K562 (cell line): ENCODE results near the gene LAPTM4A. TPM values are rescaled to one million over a fixed set of nuclear protein-coding genes. Genes with fewer than 3 reads are reported as not detected.

ENCODE experiments used
- EP300 ChIP-seq: IDR thresholded peaks from 2 replicates; pipeline ENCODE4 v1.6.1; 2012; ENCODE audit warnings: low read length, improper control_type of control experiment
- ERF ChIP-seq: fragments of 450-650 bp; formaldehyde crosslinking; IDR thresholded peaks from 2 replicates; pipeline ENCODE4 v1.4.0; 2020; ENCODE audit warnings: mild to moderate bottlenecking, mixed read lengths
- FUS ChIP-seq: fragments of 200-400 bp; formaldehyde crosslinking; optimal IDR thresholded peaks from 2 replicates; pipeline ENCODE3; 2017; ENCODE audit warnings: low read depth, low read length
- HDAC1 ChIP-seq, 2 experiments: fragments of 450-650 bp; IDR thresholded peaks; 2 replicates each; pipeline ENCODE4 v1.6.1; 2016 to 2017; ENCODE audit warnings: inconsistent platforms in 1 of 2, mild to moderate bottlenecking in 1 of 2, moderate library complexity in 1 of 2
- MAX ChIP-seq: sonication (generic); formaldehyde crosslinking; IDR thresholded peaks from 2 replicates; pipeline ENCODE4 v1.9.0; 2022; ENCODE audit warnings: mild to moderate bottlenecking, missing genetic modification reagents
- MEF2A ChIP-seq: IDR thresholded peaks from 2 replicates; pipeline ENCODE4 v1.6.1; 2011; ENCODE audit warnings: low read depth, mild to moderate bottlenecking, low read length, moderate library complexity; ENCODE audit not compliant: control insufficient read depth
- RBBP5 ChIP-seq: fragments of 200-600 bp; sonication (generic); IDR thresholded peaks from 2 replicates; pipeline ENCODE4 v1.6.1; 2012; ENCODE audit warnings: borderline replicate concordance, mild to moderate bottlenecking, low read length, control low read depth, inconsistent platforms; ENCODE audit not compliant: insufficient read depth, poor library complexity, severe bottlenecking
- SAFB2 ChIP-seq: fragments of 200-400 bp; formaldehyde crosslinking; IDR thresholded peaks from 2 replicates; pipeline ENCODE4 v1.6.1; 2018; ENCODE audit warnings: borderline replicate concordance, low read length, low read depth, moderate library complexity; ENCODE audit not compliant: severe bottlenecking
- ZBTB40 ChIP-seq, 2 experiments: fragments of 450-650 bp in 1 of 2; sonication (generic) in 1 of 2; formaldehyde crosslinking in 1 of 2; IDR thresholded peaks; 2 replicates each; pipeline versions ENCODE4 v1.7.1 to v1.9.0; 2016 to 2022; ENCODE audit warnings: inconsistent platforms in 1 of 2, mild to moderate bottlenecking in 1 of 2, missing genetic modification reagents in 1 of 2
- ZNF280A ChIP-seq: fragments of 450-650 bp; IDR thresholded peaks from 2 replicates; pipeline ENCODE4 v1.6.1; 2018; ENCODE audit warnings: mild to moderate bottlenecking, low read depth; ENCODE audit not compliant: partially characterized antibody
- ZNF584 ChIP-seq: fragments of 200-800 bp; sonication (Bioruptor generic); IDR thresholded peaks from 2 replicates; pipeline ENCODE4 v1.6.1; 2016; ENCODE audit warnings: low read depth, mild to moderate bottlenecking, missing genetic modification characterization, missing compliant biosample characterization
- polyA plus RNA-seq, 8 experiments: library from polyadenylated mRNA; depleted of rRNA in 4 of 8; stranded (reverse) in 5 of 8; unstranded in 3 of 8; fragments of >200 nt; fragmentation: Nextera tagmentation in 2 of 8; fragmentation: Illumina TruSeq in 1 of 8; extraction: Ambion mirVana in 2 of 8; extraction: Trizol in 1 of 8; gene quantifications; 2 replicates each; pipeline versions ENCODE4 v1.2.1 to v1.2.3, GENCODE V29; 2011 to 2014; ENCODE audit warnings: inconsistent platforms in 1 of 8, missing spikeins in 1 of 8
- total RNA-seq, 7 experiments: library from RNA; depleted of rRNA in 6 of 7; stranded (reverse); fragments of >200 nt in 6 of 7; fragmentation: Illumina TruSeq in 2 of 7; extraction: Trizol in 2 of 7; gene quantifications; 2 replicates each; pipeline versions ENCODE4 v1.2.1 to v1.2.3, GENCODE V29; 2011 to 2021; ENCODE audit warnings: low replicate concordance in 1 of 7
- TF ChIP-seq, protein P1 (sequence below): fragments of 250-450 bp; sonication (Bioruptor Pico); IDR thresholded peaks from 2 replicates; pipeline ENCODE4 v1.5.0; 2022; ENCODE audit warnings: mild to moderate bottlenecking

LAPTM4A gene
- total and polyA plus RNA-seq, 9 of the 15 experiments (the other 6 are each of a cell fraction or from before 2014, with no cell fraction given) = 13.4 to 157 (median 50.1) TPM

DNA sequence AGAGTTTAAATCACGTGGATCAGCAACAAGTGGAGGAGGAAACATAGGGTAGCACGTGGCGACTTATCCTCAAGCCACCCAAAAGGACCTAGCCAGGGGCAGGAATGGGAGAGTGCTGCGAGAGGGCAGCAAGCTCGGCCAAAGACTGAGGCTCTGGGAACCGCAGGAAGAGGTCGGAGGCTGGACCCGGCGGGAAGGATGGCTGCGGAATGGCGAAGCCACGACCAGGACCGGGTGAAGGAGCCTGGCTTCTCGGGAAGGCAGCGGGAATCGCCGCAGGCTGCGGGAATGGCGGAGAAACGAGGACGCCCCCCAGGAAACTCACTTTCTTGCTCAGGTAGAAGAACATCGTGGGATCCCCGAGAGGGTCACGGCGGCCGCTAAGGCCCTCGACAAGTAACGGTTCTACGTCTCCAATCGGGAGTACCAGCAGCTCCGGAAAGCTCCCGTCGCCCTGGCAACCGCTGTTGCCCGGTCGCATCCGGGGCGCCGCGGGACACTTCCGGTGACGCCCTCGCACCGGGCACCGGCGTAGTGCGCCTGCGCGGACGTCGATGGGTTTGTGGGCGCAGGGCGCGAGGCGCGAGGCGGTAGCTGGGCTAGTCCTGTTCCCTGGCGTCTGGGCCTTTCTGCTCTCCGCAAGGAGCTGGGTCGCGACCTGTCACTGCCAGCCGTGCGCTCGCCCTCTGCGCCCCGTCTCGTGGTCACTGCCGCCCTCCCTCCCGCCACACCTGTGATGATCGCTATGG lies 61.6 kb downstream of the LAPTM4A start, which contains the start of gene WDR35 (continued):
- peak; percentile 81 for TF ChIP-seq RBBP5
- TF ChIP-seq, protein P1, sequence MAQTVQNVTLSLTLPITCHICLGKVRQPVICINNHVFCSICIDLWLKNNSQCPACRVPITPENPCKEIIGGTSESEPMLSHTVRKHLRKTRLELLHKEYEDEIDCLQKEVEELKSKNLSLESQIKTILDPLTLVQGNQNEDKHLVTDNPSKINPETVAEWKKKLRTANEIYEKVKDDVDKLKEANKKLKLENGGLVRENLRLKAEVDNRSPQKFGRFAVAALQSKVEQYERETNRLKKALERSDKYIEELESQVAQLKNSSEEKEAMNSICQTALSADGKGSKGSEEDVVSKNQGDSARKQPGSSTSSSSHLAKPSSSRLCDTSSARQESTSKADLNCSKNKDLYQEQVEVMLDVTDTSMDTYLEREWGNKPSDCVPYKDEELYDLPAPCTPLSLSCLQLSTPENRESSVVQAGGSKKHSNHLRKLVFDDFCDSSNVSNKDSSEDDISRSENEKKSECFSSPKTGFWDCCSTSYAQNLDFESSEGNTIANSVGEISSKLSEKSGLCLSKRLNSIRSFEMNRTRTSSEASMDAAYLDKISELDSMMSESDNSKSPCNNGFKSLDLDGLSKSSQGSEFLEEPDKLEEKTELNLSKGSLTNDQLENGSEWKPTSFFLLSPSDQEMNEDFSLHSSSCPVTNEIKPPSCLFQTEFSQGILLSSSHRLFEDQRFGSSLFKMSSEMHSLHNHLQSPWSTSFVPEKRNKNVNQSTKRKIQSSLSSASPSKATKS (CRISPR knock-in tag) = no peak
- TF ChIP-seq ERF (CRISPR knock-in tag) = no peak
- peak in 1 of 2 experiments; percentile 55; a peak in 1 of 4 replicates for TF ChIP-seq HDAC1 (IDR thresholded peaks at IDR 0.05)
- TF ChIP-seq ZNF584 (CRISPR knock-in tag) = no peak
- TF ChIP-seq SAFB2 = no peak
- TF ChIP-seq ZBTB40 (IDR thresholded peaks at IDR 0.05) = peak; percentile 91
- TF ChIP-seq ZBTB40 (CRISPR knock-in tag; IDR thresholded peaks at IDR 0.05) = no peak
- TF ChIP-seq EP300 = no peak; the same call in 1 of the 2 replicates
- no peak for TF ChIP-seq FUS
- TF ChIP-seq ZNF280A = no peak
- peak; percentile 45; the same call in 1 of the 2 replicates for TF ChIP-seq MAX (CRISPR knock-in tag)
- TF ChIP-seq MEF2A = no peak
